MM.1S (cell line): Measurements from ENCODE around the gene NUDT2.

Experiments
- DNase-seq: peaks from one replicate; pipeline ENCODE4 v3.0.0-alpha.2; 2015
- H2AFZ ChIP-seq: fragments of 300-600 bp; sonication (generic); 2 replicates; pipeline ENCODE4 v1.6.0; 2016; ENCODE audit warnings: antibody characterized with exemption, low read length
- H3F3A ChIP-seq: fragments of 300-600 bp; sonication (generic); 2 replicates; pipeline ENCODE4 v1.6.1; 2016; ENCODE audit warnings: mild to moderate bottlenecking, antibody characterized with exemption, low read length, moderate library complexity, mixed read lengths; ENCODE audit not compliant: insufficient read depth
- H3K27ac ChIP-seq: fragments of 300-600 bp; sonication (generic); 2 replicates; pipeline ENCODE4 v1.5.1; 2016; ENCODE audit warnings: mild to moderate bottlenecking, low read length
- H3K27me3 ChIP-seq: fragments of 300-600 bp; sonication (generic); replicated peaks from 2 replicates; pipeline ENCODE4 v1.6.0; 2016; ENCODE audit warnings: low read length; ENCODE audit not compliant: insufficient read depth
- H3K36me3 ChIP-seq: fragments of 300-600 bp; sonication (generic); replicated peaks from 2 replicates; pipeline ENCODE4 v1.6.1; 2016; ENCODE audit warnings: mild to moderate bottlenecking, low read length, mixed read lengths; ENCODE audit not compliant: insufficient read depth
- H3K4me1 ChIP-seq: fragments of 300-600 bp; sonication (generic); 2 replicates; pipeline ENCODE4 v1.6.1; 2016; ENCODE audit warnings: low read length, mixed read lengths
- H3K4me2 ChIP-seq: fragments of 300-600 bp; sonication (generic); 2 replicates; pipeline ENCODE4 v1.6.0; 2016; ENCODE audit warnings: low read depth, low read length
- H3K4me3 ChIP-seq: fragments of 300-600 bp; sonication (generic); 2 replicates; pipeline ENCODE4 v1.5.1; 2016; ENCODE audit warnings: low read length, mixed read lengths
- H3K79me2 ChIP-seq: fragments of 300-600 bp; sonication (generic); 2 replicates; pipeline ENCODE4 v1.6.1; 2016; ENCODE audit warnings: mixed run types, low read length, mixed read lengths
- H3K9ac ChIP-seq: fragments of 300-600 bp; sonication (generic); 2 replicates; pipeline ENCODE4 v1.6.1; 2016; ENCODE audit warnings: low read length, mixed read lengths
- H3K9me2 ChIP-seq: fragments of 300-600 bp; sonication (generic); replicated peaks from 2 replicates; pipeline ENCODE4 v1.6.1; 2016; ENCODE audit warnings: mild to moderate bottlenecking, low read length, mixed read lengths; ENCODE audit not compliant: insufficient read depth
- H3K9me3 ChIP-seq: fragments of 300-600 bp; sonication (generic); replicated peaks from 2 replicates; pipeline ENCODE4 v1.6.1; 2016; ENCODE audit warnings: mild to moderate bottlenecking, low read length, mixed read lengths; ENCODE audit not compliant: insufficient read depth
- H4K20me1 ChIP-seq: fragments of 300-600 bp; sonication (generic); 2 replicates; pipeline ENCODE4 v1.6.1; 2016; ENCODE audit warnings: mild to moderate bottlenecking, low read length, moderate library complexity, mixed read lengths; ENCODE audit not compliant: insufficient read depth
- EZH2 ChIP-seq: fragments of 300-600 bp; sonication (generic); optimal IDR thresholded peaks from 2 replicates; pipeline ENCODE3; 2017; ENCODE audit warnings: low read depth, mild to moderate bottlenecking, antibody characterized with exemption, low read length, mixed read lengths
- EZH2phosphoT487 ChIP-seq: fragments of 300-600 bp; sonication (generic); IDR thresholded peaks from 2 replicates; pipeline ENCODE4 v1.6.1; 2018; ENCODE audit warnings: antibody characterized with exemption, low read length
- TF ChIP-seq, protein P1 (sequence below): fragments of 300-600 bp; sonication (generic); IDR thresholded peaks from 2 replicates; pipeline ENCODE4 v1.5.1; 2016; ENCODE audit warnings: antibody characterized with exemption, low read length, mixed read lengths

NUDT2 gene

DNA sequence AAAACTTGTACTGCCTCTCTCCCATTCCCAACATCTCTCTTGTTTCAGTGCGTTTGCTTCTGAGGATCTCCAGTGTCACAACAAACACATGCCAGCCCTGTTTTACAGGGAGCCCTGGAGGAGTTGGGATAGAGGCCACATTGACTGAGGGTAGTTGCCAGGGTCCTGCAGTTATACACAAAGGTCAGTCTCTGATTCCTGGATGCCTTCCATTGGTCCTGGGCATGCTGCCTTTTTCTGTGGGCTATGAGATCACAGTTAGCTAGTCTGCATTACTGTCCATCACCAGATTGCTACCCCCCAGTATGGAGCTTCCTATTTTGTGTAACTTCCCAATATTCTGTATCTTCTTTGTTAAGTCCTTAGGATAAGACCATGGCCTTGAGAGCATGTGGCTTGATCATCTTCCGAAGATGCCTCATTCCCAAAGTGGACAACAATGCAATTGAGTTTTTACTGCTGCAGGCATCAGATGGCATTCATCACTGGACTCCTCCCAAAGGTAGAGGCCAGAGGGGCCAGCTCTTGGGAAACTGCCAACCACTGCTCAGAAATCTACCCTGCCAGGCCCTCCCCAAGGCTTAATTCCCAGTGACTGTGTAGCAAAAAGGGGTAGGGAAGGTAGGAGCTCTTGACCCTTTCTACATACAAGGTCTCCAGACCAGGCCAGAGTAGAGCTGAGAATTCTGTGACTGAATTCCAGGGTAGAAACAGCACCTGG lies 9.5 kb downstream of the NUDT2 start:
- Histone ChIP-seq H3K36me3 (no peaks in the 10 kb centered on the region; the same call in 1 of the 2 replicates), H3K4me1 (no peaks in the 10 kb centered on the region), H3K9me2 (no peaks in the 10 kb centered on the region), H4K20me1 (no peaks in the 10 kb centered on the region), H3K4me2 (no peak overlapping the region), H2AFZ (no peak overlapping the region), H3K27me3 (no peaks in the 10 kb centered on the region), H3K4me3 (no peak overlapping the region), H3K27ac (no peak overlapping the region), H3K9me3 (no peaks in the 10 kb centered on the region), H3K9ac (no peak overlapping the region), H3K79me2 (peaks cover 19% of the 10 kb centered on the region), H3F3A (no peaks in the 10 kb centered on the region)
- TF ChIP-seq EZH2 (no peak), EZH2phosphoT487 (no peak)
- TF ChIP-seq, protein P1, sequence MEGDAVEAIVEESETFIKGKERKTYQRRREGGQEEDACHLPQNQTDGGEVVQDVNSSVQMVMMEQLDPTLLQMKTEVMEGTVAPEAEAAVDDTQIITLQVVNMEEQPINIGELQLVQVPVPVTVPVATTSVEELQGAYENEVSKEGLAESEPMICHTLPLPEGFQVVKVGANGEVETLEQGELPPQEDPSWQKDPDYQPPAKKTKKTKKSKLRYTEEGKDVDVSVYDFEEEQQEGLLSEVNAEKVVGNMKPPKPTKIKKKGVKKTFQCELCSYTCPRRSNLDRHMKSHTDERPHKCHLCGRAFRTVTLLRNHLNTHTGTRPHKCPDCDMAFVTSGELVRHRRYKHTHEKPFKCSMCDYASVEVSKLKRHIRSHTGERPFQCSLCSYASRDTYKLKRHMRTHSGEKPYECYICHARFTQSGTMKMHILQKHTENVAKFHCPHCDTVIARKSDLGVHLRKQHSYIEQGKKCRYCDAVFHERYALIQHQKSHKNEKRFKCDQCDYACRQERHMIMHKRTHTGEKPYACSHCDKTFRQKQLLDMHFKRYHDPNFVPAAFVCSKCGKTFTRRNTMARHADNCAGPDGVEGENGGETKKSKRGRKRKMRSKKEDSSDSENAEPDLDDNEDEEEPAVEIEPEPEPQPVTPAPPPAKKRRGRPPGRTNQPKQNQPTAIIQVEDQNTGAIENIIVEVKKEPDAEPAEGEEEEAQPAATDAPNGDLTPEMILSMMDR = no peak
- no peak for DNase-seq

DNA sequence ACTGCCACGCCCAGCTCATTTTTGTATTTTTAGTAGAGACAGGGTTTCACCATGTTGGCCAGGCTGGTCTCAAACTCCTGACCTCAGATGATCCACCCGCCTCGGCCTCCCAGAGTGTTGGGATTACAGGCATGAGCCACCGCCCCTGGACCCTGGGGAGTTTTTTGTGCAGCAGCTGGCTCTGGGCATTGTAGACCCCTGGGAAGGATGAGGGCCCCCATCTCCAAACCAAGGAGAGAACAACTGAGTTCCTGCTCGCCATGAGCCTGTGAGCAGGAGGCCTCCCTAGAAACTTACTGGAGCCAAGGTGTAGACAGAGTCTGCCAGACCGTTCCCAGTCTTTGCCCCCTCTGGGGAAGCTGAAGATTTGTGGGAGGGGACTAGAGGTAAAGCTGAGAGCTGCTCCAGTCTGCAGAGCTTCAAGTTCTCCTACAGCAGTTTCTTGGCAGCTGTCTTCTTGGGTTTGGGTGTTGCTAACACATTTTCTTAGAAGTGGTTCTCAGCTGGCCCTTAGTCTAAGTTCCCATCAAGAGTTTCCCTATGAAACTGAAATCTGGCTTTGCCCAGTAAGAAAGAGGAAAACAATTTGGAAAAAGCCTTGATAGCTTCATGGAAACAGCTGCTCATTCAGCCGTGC lies 12.4 kb downstream of the NUDT2 start:
- H3F3A ChIP-seq = no peaks in the 10 kb centered on the region
- no peaks in the 10 kb centered on the region for H3K4me1 ChIP-seq
- no peak overlapping the region for H3K4me3 ChIP-seq
- no peaks in the 10 kb centered on the region for H4K20me1 ChIP-seq
- 0 out of 2 replicates have a peak, but pooled peaks cover 5% of the 10 kb centered on the region for H3K79me2 ChIP-seq
- no peaks in the 10 kb centered on the region for H3K27me3 ChIP-seq
- no peak for DNase-seq
- no peaks in the 10 kb centered on the region for H3K9me3 ChIP-seq
- no peaks in the 10 kb centered on the region; the same call in 1 of the 2 replicates for H3K36me3 ChIP-seq
- H3K9ac ChIP-seq = no peak overlapping the region
- TF ChIP-seq, protein P1 = no peak
- TF ChIP-seq EZH2 (no peak), EZH2phosphoT487 (no peak)
- H3K4me2 ChIP-seq = no peak overlapping the region
- H3K27ac ChIP-seq = no peak overlapping the region
- H2AFZ ChIP-seq = no peak overlapping the region
- no peaks in the 10 kb centered on the region for H3K9me2 ChIP-seq

DNA sequence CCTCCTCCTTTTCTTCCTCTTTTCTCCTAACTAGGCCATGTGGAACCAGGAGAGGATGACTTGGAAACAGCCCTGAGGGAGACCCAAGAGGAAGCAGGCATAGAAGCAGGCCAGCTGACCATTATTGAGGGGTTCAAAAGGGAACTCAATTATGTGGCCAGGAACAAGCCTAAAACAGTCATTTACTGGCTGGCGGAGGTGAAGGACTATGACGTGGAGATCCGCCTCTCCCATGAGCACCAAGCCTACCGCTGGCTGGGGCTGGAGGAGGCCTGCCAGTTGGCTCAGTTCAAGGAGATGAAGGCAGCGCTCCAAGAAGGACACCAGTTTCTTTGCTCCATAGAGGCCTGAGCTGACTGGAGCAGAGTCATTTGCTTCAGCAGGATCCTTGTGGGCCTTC lies 13.7 kb downstream of the NUDT2 start:
- TF ChIP-seq, protein P1 = no peak
- no peak for TF ChIP-seq EZH2
- TF ChIP-seq EZH2phosphoT487 = no peak
- Histone ChIP-seq H3K79me2 (no peaks in the 10 kb centered on the region), H3K9me3 (no peaks in the 10 kb centered on the region), H3K27me3 (no peaks in the 10 kb centered on the region), H3K9ac (no peak overlapping the region), H3K4me1 (no peaks in the 10 kb centered on the region), H3F3A (no peaks in the 10 kb centered on the region), H2AFZ (no peak overlapping the region), H3K27ac (no peak overlapping the region), H3K36me3 (no peaks in the 10 kb centered on the region; the same call in 1 of the 2 replicates), H3K9me2 (no peaks in the 10 kb centered on the region), H3K4me3 (no peak overlapping the region), H3K4me2 (no peak overlapping the region), H4K20me1 (no peaks in the 10 kb centered on the region)
- DNase-seq = no peak
